Mucosa of descending colon (tissue), 3 donors: Measurements from ENCODE around the gene ATP8A1. TPM values are rescaled to one million over a fixed set of nuclear protein-coding genes. Genes with fewer than 3 reads are reported as not detected.
A peak's percentile ranks its signal among the peaks of the same experiment; 100 is the strongest.

Source experiments
- ATAC-seq: fragments of 200-7000 bp; cut with Tn5 transposase; one replicate; pipeline ENCODE4 v1.9.1; 2020; ENCODE audit warnings: mild to moderate bottlenecking, moderate library complexity
- DNase-seq, 3 donors: peaks; one replicate each; pipeline ENCODE4 v3.0.0-alpha.2; 2020
- H3K36me3 ChIP-seq: fragments of 200-600 bp; one replicate; pipeline ENCODE4 v1.8.0; 2021; ENCODE audit warnings: low read depth, mild to moderate bottlenecking
- H3K4me1 ChIP-seq: fragments of 200-600 bp; one replicate; pipeline ENCODE4 v1.8.0; 2021; ENCODE audit warnings: low read depth, mild to moderate bottlenecking
- H3K4me3 ChIP-seq: fragments of 200-600 bp; one replicate; pipeline ENCODE4 v1.8.0; 2021; ENCODE audit warnings: mild to moderate bottlenecking
- H3K9me3 ChIP-seq: fragments of 200-600 bp; one replicate; pipeline ENCODE4 v1.8.0; 2021; ENCODE audit warnings: mild to moderate bottlenecking
- CTCF ChIP-seq: fragments of 200-600 bp; IDR thresholded peaks from one replicate; pipeline ENCODE4 v1.8.0; 2022; ENCODE audit warnings: antibody characterized with exemption, mild to moderate bottlenecking
- intact Hi-C, 2 donors: fragments of 100-400 bp; cut with DNase I in 1 of 2; cut with micrococcal nuclease in 1 of 2; formaldehyde crosslinking; loops; one replicate each; pipeline versions ENCODE4 v1.11.0 to v1.11.1; 2022; cut with DNase I, micrococcal nuclease
- total RNA-seq, 3 donors: library from RNA; stranded (reverse); fragmentation: NEBNext Ultra II Directional in 2 of 3; extraction: Animal tissue kit (Norgen Biotek cat#: 25700) in 2 of 3; gene quantifications; one replicate each; pipeline versions ENCODE4 v1.2.1 to v1.2.4, GENCODE V29; 2021 to 2023
- donor health status: DM: no; HTN: no; CAD: no; lungs with moderate emphysema.
- donor health status: DM: no; HTN: no; CAD: no.
- donor health status: DM: no; HTN: yes; CAD: no.

ATP8A1 gene
- total RNA-seq, 3 donors from 2014 or later: 40.3 to 92.0 (median 41.1) TPM

GRCh38 chr4:42596918-42597317 is 60.0 kb downstream of the ATP8A1 start:
- no peaks in the 10 kb centered on the region for H3K36me3 ChIP-seq
- no peak overlapping the region for H3K4me3 ChIP-seq
- no peaks in the 10 kb centered on the region for H3K9me3 ChIP-seq
- ATAC-seq: no peak
- no peak for DNase-seq
- no peaks in the 10 kb centered on the region for H3K4me1 ChIP-seq
- intact Hi-C loops: no loop called here
- no peak for TF ChIP-seq CTCF

DNA sequence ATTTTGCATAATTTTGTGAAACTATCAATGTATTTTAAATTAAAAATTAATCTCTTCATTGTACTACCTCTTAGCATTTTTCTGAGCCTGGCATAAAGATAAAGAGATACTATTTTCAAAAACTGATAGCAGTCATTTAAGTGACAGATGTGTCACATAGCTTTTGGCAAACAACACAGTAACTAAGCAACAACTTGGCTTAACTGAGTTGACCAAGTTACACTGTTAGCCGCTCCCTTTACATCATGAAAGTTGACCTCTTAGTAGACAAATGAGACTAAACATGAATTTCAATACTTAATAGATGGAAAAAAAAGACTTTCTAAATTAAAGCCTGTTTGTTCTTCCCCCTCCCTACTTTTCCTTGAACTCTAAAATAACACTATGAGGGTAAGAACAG is 62.0 kb downstream of the ATP8A1 start:
- no peak for TF ChIP-seq CTCF
- no peaks in the 10 kb centered on the region for H3K9me3 ChIP-seq
- DNase-seq (no peak), ATAC-seq (peak; percentile 51)
- no peak overlapping the region for H3K4me3 ChIP-seq
- H3K4me1 ChIP-seq: no peaks in the 10 kb centered on the region
- H3K36me3 ChIP-seq: no peaks in the 10 kb centered on the region
- intact Hi-C loops: no loop called here

- Histone ChIP-seq H3K9me3 (no peaks in the 10 kb centered on the region), H3K4me1 (no peaks in the 10 kb centered on the region), H3K36me3 (no peaks in the 10 kb centered on the region), H3K4me3 (no peak overlapping the region)
- DNase-seq: no peak
- intact Hi-C loops: no loop called here
- ATAC-seq: no peak
- no peak for TF ChIP-seq CTCF
Observed at GRCh38 chr4:42588909-42589308, 68.0 kb downstream of the ATP8A1 start.

DNA sequence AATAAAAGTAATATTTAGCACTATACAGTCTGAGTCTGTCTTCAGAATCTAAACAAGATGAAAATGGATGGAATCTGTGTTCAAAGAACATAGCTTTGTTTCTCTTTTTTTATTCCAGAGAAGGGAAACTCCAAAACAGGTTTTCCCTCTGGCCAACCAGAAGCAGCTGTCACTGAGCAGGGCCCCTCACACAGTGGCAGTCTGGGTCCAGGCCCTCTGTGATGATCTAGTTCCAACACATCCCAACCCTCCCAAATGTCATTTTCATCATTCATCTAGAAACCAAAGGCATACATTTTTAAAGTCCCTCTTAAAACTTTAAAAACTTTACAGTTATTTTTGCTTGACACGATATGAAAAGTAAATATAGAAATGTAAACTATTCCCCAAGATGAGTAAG is 70.1 kb downstream of the ATP8A1 start:
- no peaks in the 10 kb centered on the region for H3K9me3 ChIP-seq
- DNase-seq: no peak
- no peak for ATAC-seq
- intact Hi-C loops: no loop called here
- H3K4me3 ChIP-seq: no peak overlapping the region
- no peaks in the 10 kb centered on the region for H3K4me1 ChIP-seq
- TF ChIP-seq CTCF: no peak
- H3K36me3 ChIP-seq: no peaks in the 10 kb centered on the region

- Histone ChIP-seq H3K9me3 (no peaks in the 10 kb centered on the region), H3K36me3 (no peaks in the 10 kb centered on the region), H3K4me3 (no peak overlapping the region), H3K4me1 (no peaks in the 10 kb centered on the region)
- ATAC-seq: no peak
- intact Hi-C loops: no loop called here
- no peak for TF ChIP-seq CTCF
- DNase-seq: no peak
Observed at GRCh38 chr4:42579903-42580302, 77.0 kb downstream of the ATP8A1 start.

GRCh38 chr4:42578187-42578586 is 78.7 kb downstream of the ATP8A1 start:
- H3K9me3 ChIP-seq: no peaks in the 10 kb centered on the region
- ATAC-seq (no peak), DNase-seq (no peak)
- no peak for TF ChIP-seq CTCF
- intact Hi-C loops: no loop called here
- no peaks in the 10 kb centered on the region for H3K4me1 ChIP-seq
- H3K4me3 ChIP-seq: no peak overlapping the region
- no peaks in the 10 kb centered on the region for H3K36me3 ChIP-seq
